Measurements from ENCODE around the gene ZMYM2.

ZMYM2 gene

DNA sequence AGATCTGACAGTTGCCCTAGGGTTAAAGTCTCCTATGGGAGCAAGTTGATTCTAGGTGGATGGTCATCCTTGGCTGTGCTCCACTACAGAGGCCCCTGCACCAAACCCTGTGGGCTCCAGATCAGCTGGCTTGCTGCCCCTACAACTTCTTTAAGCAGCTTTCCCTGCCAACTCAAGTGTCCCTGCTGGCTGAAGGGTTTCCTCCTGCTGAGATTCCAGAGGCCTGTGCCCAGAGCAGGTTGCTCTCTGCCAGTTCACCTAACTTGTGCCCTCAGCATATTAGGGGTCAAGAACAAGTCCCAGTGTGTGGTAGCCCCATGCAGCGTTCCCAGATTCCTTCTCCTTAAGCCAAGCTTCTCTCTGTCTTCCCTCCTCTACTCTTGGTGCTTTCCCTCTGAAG is 85.6 kb downstream of the ZMYM2 start:
- DNase-seq (ENCODE audit: low read depth, low spot score): no peak

DNA sequence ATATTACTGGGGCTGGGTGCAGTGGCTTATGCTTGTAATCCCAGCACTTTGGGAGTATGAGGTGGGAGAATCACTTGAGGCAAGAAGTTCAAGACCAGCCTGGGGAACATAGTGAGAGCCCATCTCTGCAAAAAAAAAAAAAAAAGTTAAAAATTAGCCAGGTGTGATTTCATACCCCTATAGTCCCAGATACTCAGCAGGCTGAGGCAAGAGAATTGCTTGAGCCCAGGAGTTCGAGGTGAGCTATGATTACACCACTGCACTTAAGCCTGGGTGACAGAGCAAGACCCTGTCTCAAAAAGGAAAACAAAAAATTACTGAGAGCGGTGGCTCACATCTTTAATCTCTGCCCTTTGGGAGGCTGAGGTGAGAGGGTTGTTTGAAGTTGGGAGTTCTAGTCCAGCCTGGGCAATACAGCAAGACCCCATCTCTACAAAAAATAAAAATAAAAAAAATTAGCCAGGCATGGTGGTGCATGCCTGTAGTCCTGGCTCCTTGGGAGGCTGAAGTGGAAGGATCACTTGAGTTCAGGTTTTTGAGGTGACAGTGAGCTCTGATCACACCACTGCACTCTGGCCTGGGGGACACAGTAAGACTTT is 87.5 kb downstream of the ZMYM2 start:
- no peak for DNase-seq (ENCODE audit: low read depth, low spot score)

DNA sequence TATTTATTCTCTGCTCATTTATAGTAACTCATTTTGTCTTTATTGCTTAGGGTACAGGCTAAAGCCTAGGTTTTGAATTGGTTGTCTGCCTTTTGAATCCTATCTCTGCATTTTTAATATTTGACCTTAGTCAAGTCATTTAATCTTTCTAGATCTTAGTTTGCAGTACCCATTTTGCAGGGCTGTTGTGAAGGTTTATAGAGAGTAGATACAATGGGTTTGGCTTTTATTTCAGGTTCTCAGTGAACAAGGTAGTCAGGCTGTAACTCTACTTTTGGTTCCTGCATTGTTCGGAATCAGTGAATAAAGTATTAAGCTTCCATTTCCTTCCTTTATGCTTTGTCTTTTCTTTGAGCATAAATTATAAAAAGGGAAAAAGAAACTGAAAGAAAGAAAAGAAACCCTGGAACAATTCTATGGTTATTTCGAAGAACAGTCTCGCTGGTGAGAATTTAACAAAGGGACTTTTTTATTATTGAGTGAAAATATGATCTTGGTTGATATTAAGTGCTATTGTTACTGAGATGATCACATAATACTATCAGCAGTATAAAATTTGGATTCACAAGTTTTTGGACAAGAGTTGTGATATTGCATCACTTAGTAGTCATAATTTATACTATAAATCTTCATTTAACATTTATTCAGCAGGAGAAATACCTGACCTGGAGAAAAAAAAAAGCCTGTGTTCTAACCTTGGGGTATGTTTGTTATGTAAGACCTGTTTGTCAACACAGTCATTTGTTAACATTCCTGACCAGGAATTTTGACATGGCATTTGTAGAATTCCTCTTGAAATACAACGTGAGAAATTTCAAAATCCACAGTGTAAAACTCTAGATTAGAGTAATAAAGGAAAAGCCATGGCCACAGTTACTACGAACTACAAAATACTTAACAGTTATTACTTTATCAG is 91.3 kb downstream of the ZMYM2 start:
- DNase-seq (ENCODE audit: low read depth, low spot score): no peak

DNA sequence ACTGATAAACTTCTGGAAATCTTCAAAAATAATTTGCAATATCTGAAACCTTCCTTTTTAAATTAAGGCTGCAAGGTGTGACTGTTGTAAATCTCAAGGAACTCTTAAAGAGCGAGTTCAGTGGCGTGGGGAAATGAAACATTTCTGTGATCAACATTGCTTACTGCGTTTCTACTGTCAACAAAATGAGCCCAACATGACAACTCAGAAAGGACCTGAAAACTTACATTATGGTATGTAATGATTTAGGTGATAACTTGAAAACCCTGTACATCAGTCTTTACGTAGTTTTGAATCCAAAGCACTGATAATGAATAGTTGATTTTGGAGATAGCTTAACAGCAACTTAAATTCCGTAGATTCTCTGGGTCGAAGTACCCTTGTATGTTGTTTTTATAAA is 92.8 kb downstream of the ZMYM2 start:
- no peak for DNase-seq (ENCODE audit: low read depth, low spot score)

DNA sequence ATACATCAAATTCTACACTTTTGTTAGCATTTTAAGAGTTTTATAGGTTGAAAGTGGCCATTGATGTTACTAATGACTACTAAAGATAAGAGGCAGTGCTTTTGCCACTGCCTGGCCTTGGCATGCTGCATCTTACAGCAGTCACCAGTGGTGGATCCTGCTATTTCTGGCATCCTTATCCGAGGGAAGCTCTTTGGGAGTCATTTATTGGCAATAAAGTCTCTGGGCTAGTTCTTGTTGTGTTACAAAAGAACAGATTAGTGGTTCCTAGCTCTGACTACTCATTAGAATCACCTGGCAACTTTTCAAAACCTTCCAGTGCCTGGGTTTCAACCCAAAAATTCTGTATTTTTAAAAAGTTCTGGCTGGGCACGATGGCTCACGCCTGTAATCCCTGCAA is 94.5 kb downstream of the ZMYM2 start:
- DNase-seq (ENCODE audit: low read depth, low spot score): no peak

DNA sequence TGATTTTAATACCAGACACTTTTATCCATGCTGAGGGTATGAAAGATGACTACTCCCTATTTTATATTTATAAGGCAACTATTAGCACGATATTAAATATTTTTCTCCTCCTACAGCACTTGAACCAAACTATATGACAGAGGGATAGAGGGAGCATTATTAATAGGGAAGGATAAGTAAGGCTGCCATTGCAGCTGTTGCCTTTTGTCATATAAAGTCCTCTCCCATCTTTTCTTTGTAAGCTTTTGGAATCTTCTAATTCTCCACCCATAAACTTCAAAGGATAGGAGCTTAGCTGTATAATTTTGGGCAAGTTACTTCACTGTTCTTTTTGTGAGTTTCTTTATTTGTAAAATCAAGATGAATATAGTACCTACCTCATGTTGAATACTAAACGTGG is 95.4 kb downstream of the ZMYM2 start:
- DNase-seq (ENCODE audit: low read depth, low spot score): no peak

DNA sequence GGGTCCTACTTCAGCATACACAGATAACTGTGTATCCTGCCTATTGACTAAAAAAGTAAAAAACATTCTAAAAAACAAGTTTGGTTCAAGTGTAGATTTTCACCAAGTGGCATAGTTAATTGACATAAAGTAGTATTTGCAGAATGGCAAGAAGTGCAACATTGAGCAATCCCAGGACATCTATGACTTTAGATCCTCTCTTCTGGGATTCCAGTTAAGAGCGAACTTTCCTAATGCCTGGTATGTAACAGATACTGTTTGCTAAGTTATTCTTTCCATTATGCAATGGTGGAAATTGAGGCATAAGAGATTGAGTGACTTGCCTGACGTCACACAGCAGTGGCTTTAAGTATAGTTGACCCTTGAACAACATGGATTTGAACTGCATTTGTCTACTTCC is 96.1 kb downstream of the ZMYM2 start:
- DNase-seq (ENCODE audit: low read depth, low spot score): no peak

DNA sequence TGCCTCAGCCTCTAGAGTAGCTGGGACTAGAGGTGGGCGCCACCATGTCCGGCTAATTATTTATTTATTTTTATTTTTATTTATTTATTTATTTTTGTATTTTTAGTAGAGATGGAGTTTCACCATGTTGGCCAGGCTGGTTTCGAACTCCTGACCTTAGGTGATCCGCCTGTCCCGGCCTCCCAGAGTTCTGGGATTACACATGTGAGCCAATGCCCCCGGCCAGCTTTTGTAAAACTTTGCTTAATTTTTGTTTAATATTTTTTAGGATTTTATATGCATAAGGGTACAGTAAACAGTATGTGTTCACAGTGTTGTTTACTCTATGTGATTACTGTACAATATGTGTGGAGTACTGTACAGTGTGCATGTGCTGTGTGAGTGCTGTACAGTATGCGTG is 98.7 kb downstream of the ZMYM2 start:
- no peak for DNase-seq (ENCODE audit: low read depth, low spot score)

DNA sequence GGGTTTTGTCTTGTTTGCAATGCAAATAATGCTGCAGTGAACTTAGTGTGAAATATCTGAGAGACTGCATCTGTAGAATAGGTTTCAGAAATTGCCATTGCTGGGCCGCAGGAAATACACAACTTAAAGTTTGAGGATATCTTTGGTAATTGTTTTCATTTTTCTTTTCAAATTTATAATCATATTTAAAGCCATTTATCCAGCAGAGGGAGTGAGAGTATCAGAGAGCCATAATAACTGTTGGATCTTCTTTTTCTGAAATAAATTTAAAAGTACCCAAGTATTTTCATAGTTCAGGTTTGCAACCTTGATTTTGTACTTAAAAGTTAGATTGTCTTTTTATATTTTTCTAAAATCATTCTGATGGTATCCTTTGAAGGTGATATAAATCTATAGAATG is 99.4 kb downstream of the ZMYM2 start:
- no peak for DNase-seq (ENCODE audit: low read depth, low spot score)

DNA sequence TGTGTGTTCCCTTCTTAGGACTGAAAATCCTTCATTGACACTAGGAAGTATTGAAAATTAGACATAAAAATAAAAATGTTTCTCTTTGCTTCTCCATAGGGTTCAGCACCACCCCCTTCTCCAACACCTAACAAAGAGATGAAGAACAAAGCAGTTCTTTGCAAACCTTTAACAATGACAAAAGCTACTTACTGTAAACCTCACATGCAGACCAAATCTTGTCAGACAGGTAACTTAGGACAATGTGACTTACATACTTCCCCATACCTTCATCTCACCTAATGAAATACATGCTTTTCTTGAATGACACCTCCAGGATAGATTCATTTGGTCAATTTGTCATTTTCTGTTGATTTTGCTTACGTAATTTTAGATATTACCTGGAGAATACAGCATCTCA is 99.9 kb downstream of the ZMYM2 start:
- DNase-seq (ENCODE audit: low read depth, low spot score): no peak

DNA sequence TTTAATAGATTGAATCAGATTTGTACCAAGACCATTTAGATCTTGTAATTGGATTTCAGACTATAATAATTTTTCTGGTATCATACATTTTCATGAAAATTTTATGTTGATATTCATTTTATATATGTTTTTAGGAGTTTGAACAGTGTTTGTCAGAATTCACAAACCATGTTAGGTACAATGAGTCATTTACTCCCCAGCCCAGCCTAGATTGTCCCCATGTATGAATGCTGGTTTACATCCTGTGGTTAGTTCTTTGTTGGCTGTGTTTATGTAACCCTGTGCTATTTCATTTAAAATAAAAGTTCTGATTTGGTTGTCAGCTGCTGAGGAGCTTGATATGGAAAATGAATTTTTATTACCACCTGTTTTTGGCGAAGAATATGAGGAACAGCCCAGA is 105.6 kb downstream of the ZMYM2 start:
- no peak for DNase-seq (ENCODE audit: low read depth, low spot score)

DNA sequence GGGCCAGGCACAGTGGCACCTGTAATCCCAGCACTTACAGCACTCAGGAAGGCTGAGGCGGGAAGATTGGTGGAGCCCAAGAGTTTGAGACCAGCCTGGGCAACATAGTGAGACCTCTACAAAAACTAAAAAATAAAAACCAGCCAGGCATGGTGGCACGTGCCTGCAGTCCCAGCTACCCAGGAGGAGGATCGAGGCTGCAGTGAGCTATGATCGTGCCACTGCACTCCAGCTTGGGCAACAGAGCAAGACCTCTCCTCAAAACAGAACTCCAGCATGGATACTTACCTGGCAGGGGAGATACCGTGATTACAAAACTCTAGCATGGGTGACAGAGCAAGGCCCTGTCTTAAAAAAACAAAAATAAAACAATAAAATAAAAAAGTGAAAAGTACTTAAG is 107.0 kb downstream of the ZMYM2 start:
- no peak for DNase-seq (ENCODE audit: low read depth, low spot score)

DNA sequence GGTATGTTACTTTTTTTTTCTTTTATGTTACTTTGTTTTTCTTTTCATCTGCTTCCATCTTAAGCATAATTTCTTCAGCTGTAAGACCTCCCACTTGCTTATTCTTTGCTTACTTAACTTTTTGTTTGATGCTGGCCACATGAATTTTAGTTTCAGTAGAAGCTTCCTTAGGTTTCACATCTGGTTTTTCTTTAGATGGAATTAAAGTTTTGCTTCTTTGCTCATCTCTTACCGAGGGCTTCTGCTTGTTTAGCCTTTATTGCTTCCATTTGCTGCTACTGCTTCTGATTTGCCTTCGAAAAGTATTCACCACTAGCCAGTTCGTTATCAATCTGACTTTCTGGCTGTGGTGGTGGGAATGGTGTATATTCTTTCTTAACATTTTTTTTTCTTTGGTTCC is 111.4 kb downstream of the ZMYM2 start:
- DNase-seq (ENCODE audit: low read depth, low spot score): no peak

DNA sequence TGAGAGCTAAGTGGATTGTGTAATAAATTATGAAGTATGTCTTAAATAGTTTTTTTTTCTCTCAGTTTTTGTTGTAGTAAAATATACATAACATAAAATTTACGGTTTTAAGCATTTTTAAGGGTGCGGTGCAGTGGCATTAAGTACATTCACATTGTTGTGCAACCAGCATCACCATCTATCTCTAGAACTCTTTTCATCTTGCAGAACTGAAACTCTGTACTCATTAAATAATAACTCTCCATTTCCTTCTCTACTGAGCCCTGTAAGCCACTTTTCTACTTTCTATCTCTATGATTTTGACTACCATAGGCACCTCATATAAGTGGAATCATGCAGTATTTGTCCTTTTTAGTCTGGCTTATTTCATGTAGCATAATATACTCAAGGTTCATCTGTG is 115.2 kb downstream of the ZMYM2 start:
- no peak for DNase-seq (ENCODE audit: low read depth, low spot score)

DNA sequence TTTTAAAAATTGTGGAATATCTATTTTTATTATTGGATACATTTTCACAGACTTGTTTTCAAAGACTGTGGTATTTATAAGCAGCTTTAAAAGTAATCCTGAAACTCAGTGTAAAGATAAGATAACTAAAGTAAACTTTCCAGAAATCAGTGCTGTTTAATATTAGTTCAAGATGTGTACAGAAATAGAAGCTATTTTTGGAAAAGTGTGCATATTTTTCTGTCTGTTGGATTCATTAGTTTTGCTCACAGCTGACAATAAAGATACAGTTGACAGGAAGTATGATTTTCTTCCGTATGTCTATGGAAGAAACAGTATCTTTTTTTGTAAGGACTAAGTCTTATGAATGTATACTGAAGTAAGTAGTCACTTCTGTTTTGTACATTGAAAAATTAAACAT is 116.4 kb downstream of the ZMYM2 start:
- DNase-seq (ENCODE audit: low read depth, low spot score): no peak

DNA sequence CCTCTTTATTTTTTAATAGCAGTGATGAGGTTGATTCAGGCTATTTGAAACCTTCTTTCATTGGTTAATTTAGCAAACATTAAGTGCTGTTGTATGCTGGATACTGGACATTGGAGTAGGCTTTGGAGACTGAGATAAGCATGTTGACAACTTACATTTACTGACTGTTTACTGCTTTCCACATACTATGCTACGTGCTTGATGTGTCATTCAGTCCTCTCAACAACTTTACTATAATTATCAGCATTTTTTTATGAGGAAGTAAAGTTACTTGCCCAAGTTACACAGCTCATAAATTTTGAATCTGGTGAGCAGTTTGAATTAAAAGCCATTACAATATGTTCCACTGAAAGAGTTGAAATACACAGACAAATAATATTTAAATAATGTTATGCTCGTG is 118.6 kb downstream of the ZMYM2 start:
- no peak for DNase-seq (ENCODE audit: low read depth, low spot score)

DNA sequence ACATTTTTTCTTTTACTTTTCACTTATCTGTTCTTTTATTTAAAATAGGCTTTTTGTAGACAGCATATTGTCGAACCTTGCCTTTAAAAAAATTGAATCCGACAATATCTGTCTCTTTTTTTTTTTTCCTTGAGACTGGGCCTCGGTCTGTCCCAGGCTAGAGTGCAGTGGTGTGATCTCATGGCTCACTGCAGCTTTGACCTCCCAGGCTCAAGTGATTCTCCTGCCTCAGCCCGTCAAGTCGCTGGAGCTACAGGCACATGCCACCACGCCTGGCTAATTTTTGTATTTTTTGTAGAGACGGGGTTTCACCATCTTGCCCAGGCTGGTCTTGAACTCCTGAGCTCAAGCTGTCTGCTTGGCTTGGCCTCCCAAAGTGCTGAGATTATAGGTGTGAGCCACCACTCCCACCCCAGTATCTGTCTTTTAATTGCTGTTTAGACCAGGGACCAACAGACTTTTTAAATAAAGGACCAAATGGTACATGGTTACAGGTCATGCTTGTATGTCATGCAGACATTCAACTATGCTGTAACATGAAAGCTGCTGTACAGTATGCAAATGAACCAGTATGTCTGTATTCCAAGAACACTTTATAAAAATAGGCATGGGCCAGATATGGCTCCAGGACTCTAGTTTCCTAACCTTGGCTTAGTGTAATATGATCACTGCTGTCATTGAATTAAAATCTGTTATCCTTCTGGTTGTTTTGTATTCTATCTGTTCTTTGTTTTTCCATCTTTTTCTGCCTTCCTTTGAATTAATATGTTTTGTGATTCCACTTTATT is 122.0 kb downstream of the ZMYM2 start:
- no peak for DNase-seq (ENCODE audit: low read depth, low spot score)

DNA sequence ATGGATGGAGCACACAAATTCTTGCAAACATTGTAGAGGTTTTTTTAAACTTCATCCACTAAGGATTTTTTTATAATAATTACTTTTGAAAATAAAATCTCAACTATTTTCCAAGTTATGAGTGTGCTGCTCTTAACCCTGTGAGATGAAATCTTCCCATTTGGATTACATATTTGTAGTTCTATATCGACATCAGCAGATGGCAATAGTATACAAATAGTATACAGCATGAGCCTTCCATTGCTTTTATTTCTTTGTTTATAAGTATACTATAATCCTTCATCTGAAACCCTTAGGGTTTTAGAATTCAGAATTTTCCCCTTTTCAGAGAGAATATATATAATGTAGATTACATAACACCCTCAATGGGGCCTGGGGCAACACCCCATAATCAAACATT is 131.8 kb downstream of the ZMYM2 start:
- no peak for DNase-seq (ENCODE audit: low read depth, low spot score)

DNA sequence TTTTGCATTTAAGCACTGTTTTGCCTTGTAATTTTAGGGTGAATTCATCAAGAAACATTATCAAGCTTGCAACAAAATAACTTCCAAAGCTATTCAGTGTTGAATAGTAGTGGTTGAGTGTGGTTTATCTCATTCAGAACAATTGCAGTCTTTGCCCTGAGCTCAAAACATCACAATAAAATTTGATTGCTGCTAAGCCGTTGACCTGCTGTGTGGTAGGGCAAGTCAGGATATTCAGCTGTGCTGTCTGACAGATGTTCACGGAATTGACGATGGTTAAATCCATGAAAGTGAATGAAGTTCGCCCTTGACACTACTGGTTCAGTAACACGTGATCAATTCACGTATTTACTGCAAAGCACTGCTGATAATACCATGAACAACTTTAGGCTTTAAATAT is 135.4 kb downstream of the ZMYM2 start:
- no peak for DNase-seq (ENCODE audit: low read depth, low spot score)

DNA sequence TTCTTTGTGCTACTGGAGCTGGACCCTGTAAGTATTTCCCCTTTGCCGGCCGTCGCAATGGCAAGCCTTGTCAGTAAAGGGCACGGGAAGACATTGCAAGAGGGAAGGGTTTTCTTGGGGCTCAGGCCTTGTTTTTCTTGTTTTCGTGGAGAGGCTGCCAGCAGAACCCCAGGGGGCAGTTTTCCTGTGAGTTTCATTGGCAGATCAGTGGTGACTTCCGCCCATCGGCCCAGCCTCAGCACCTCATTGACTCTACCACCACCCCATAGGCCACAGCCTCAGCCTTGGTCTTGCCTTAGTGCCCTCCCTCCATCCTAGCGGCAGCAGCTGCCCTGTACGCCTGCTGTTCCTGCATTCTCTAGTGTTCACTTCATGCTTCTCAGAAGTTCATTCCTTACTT is 140.8 kb downstream of the ZMYM2 start:
- no peak for DNase-seq (ENCODE audit: low read depth, low spot score)

DNA sequence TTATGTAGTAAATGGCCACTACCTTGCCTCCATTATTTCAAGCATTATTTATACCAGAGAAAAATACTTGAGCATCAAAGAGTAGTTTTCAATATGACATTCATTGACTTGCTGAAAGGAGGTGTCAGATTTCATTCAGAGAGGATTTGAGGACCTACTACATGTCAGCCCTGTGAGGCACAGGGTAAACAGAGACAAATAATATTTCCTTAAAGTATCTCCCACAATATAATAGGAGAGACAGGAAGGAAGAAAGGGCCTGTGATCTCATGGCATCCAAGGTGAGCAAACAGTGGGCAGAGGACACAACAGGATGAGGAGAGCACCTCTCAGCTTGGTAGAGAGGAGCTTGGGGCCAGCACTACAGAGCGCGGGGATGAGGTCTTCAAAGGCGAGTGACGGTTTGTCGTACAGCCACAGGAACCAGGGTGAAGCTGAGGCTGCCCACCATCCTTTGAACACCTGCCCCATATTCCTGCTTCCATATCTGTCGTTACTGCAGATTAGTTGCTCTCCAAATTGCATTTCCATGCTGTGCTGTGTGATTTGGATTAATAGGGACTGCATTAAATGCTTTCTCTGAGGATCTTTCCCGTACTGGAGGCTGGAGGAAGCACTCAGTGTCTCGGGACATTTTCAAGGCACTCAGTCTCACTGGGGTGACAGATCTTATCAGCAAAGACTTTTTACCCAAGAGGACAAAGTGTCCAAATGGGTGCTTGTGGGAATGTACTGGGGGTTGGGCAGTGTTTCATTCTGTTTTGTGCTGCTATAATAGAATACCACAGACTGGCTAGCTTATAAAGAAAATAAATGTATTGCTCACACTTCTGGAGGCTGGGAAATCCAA is 143.2 kb downstream of the ZMYM2 start:
- no peak for DNase-seq (ENCODE audit: low read depth, low spot score)

Data from activated CD4-positive, CD25-positive, alpha-beta regulatory T cell treated with anti-CD3 and anti-CD28 coated beads, Interleukin-2, amount 50 U/mL, for 16 hours (primary cell).